Measurements from ENCODE around the gene SPINK6.

The SPINK6 gene

GRCh38 chr5:148221508-148221907 is 18.7 kb downstream of the SPINK6 start:
- no peak for DNase-seq (ENCODE audit: low read depth, low spot score)

GRCh38 chr5:148224117-148224742 is 21.4 kb downstream of the SPINK6 start:
- DNase-seq (ENCODE audit: low read depth, low spot score) = no peak

DNA sequence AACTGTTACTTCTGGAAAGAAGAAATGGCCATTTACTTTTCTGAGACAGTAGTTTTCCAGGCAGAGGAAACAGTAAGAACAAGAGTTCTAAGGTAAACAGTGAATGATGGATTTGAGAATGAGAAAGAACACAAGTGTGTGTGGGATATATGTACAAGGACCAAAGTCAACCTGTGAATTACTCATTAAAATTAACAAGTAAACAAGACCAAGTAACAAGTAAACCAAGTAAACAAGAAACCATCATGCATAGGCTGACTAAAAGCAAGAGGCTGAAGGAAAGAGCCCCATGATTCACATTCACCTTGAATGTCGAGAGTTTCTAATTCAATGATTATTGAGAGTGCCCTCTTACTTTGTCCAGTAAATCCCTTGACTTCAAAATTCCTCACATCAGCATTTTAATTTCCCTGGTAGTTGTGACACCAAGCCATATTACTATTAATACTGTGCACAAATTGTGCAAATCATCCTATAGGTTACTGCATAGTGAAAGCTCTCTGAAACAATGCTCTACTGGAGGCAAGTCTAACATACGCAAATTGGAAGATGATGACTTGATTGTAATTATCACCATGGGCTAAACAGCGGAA is 25.6 kb downstream of the SPINK6 start:
- DNase-seq (ENCODE audit: low read depth, low spot score) = no peak

GRCh38 chr5:148229840-148230239 is 27.0 kb downstream of the SPINK6 start:
- DNase-seq (ENCODE audit: low read depth, low spot score) = no peak

- DNase-seq (ENCODE audit: low read depth, low spot score) = no peak
Measured at GRCh38 chr5:148230240-148230639, 27.4 kb downstream of the SPINK6 start.

DNA sequence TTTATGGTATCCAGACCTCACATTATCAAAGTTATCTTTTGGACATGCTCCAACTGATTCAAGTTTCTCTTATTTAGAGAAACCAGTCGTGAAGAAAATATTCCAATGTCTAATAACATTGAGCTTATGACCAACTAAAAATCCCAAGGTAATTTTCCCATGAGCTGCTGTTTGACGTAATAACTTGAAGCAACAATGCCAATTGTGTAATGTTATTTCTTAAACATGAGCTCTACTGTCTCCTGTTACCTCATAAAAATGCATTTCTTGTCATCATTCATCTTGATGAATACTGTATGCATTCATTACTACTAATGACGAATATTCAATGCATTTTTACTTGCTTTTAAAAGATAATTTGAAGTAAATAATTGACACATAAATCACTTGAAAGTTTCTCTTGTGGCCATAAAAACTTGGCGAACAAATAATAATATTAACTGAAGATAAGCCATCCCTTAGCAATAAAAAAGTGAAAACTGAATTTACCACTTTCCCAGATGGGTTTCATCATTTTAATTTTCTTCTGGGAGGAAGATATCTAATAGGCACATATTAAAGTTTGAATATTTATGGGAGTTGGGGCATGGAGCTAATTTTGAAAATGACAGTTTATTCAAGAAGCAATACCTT is 35.1 kb downstream of the SPINK6 start:
- no peak for DNase-seq (ENCODE audit: low read depth, low spot score)

DNA sequence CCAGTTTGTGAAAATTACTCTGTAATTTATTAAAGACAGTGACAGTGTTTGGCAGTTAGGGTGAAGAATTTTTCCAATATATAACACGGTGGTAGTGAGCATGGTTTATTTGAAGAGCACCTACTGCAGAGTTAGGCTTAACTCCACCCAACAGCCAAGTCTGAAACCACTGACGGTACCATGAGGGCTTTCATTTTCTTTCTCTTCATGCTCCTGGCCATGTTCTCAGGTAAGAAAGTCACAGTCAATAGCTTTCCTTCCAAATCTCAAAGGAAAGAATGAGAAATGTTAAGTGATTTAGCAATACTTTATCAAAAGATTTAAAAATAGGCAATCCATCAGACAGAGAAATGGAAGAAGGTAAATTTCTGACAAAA is 35.6 kb downstream of the SPINK6 start, which contains the start of gene MARCOL:
Gene MARCOL (plus strand): TSS at position 108 of the 377 bp plus-strand sequence. CDS start 73 bp downstream, at position 181.
- no peak for DNase-seq (ENCODE audit: low read depth, low spot score)

DNA sequence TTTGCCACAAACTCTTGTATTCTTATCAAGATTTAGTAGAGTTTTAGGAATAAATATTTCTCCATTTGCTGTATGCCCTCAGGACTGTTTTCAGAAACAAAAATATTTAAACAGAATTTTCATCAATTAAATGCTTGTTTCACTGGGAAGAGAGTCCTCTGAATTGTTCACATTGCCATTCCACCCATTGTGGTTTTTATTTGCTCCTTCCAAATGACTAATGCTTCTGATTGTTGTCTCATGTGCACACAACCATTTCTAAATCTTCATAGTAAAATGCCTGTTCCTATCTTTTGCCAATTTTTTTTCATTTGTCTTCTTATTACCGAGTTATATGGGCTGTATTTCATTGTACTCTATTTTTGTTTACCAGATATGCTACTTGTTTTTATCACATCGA is 46.1 kb downstream of the SPINK6 start:
- DNase-seq (ENCODE audit: low read depth, low spot score) = no peak

GRCh38 chr5:148255456-148255855 is 52.6 kb downstream of the SPINK6 start:
- DNase-seq (ENCODE audit: low read depth, low spot score) = no peak

GRCh38 chr5:148259288-148259687 is 56.4 kb downstream of the SPINK6 start:
- DNase-seq (ENCODE audit: low read depth, low spot score) = no peak

DNA sequence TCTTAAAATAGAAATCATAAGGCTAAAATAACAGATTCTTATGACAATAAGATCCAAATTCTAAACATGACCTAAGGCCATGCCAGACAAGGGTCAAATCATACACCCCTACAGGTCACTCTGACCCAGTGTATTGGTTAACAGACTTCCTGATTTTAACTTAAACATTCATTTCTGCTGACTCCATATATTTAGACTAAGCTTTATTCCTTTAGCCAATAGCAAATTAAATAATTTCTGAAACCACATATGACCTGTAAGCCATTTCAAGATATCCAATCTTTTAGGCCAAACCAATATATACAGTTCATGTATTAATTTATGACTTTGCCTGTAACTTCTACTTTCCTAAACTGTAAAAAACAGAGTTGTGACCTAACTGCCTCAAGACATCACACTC is 58.4 kb downstream of the SPINK6 start:
- no peak for DNase-seq (ENCODE audit: low read depth, low spot score)
